Measurements from ENCODE around the gene IL10RB. TPM values are rescaled to one million over a fixed set of nuclear protein-coding genes. Genes with fewer than 3 reads are reported as not detected.
A peak's percentile ranks its signal among the peaks of the same experiment; 100 is the strongest.

Gene IL10RB
- total and polyA plus RNA-seq, 10 of the 15 experiments (the other 5 are each of a cell fraction or from before 2014, with no cell fraction given), result 15.0 to 55.1 (median 34.9) TPM

DNA sequence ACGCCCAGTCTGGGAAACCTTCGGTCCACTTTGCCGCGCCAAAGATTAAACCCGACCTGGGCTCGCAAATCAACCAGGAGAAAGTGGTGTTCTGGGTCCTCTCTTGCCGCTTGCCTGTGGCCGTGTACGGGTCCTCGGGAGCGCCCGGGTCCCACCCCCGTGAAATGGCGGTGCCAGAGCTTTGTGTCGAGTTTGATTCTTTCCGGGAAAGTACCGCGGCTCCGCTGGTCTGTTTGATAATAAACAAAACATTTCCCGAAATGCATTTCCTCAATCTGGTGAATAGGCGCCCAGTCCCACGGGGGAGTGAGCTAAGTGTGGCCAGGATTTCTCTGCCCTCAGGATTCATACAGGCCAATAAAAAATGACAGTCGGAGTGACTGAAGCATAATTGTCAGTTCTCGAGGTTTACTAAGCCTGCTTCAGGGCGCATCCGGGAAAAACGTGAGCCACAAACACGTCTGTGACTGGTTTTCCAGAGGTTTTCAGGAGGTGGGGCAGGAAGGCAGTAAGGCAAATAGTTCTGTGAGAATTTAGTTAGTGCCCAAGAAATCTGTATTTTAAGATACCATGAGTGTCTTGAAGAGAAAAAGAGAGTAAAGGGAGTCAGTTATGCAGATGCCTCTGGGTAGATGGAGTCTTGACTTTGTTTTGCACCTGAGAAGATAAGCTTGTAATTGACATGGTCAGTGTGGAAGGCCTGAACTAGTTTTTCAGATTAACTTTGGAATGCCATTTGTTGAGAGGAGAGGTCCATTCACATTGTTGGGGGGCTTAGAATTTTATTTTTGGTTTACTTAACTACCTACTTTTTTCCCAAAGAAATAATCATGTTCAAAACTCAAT lies 59.3 kb downstream of the IL10RB start:
- WGBS (ENCODE audit: insufficient coverage, insufficient replicate concordance, low lambda C conversion rate, missing lambda C conversion rate), result under 1% methylated on average over 28 of the region's 28 CpGs
- DNase-seq (ENCODE audit: low read depth, low spot score) (no peak), FAIRE-seq (no peak), ATAC-seq (peak; percentile 70)
- H3K27me3 ChIP-seq (replicated peaks in 1 of 2; ENCODE audit: control insufficient read depth in 2 of 2, insufficient read depth in 2 of 2, low read length in 1 of 2), result no peaks in the 10 kb centered on the region
- peak overlapping the region; percentile 85 for H3K4me3 ChIP-seq
- no peaks in the 10 kb centered on the region for H3K36me3 ChIP-seq (ENCODE audit: control insufficient read depth in 2 of 2, insufficient read depth in 2 of 2, low read length in 1 of 2)
- intact Hi-C loops (cut with micrococcal nuclease; ENCODE audit: unreplicated experiment), result loop anchor here (1.0 to 5.0 kb wide), 2 partner anchors 36 to 58 kb away; partner anchors contain the start of gene IL10RB
- peak overlapping the region; percentile 94 for H2AFZ ChIP-seq (ENCODE audit: control insufficient read depth, low read depth, low read length)
- peak overlapping the region; percentile 98 for H3K9ac ChIP-seq (ENCODE audit: control insufficient read depth, insufficient read depth, low read length)
- H4K20me1 ChIP-seq (ENCODE audit: control insufficient read depth, insufficient read depth), result no peaks in the 10 kb centered on the region
- peaks cover 8% of the 10 kb centered on the region for H3K4me1 ChIP-seq (ENCODE audit: control insufficient read depth, insufficient read depth, low read length)
- in situ Hi-C loops (cut with MboI), result no loop called here
- ChIA-PET SMC1A (ENCODE audit: uncharacterized antibody, unreplicated experiment) (interaction anchor here (0.6 to 2.4 kb wide), 25 partner anchors 12 to 263 kb away, joined by 3 to 19 read pairs (median 5); partner anchors contain the start of genes DONSON and IL10RB), POLR2A (interaction anchor here (0.5 to 2.0 kb wide), 22 partner anchors 14 to 771 kb away, joined by 3 to 16 read pairs (median 4); partner anchors contain the start of gene IL10RB), CTCF (interaction anchor here (0.8 to 2.2 kb wide), 16 partner anchors 13 to 128 kb away, joined by 3 to 20 read pairs (median 4); no protein-coding TSS in a partner anchor), RAD21 (ENCODE audit: unreplicated experiment) (interaction anchor here (0.6 to 2.4 kb wide), 31 partner anchors 9 to 554 kb away, joined by 3 to 39 read pairs (median 5); partner anchors contain the start of genes IL10RB and PAXBP1)
- peak overlapping the region; percentile 43 for H3K4me2 ChIP-seq (ENCODE audit: control insufficient read depth, insufficient read depth)
- peaks cover 56% of the 10 kb centered on the region for H3K79me2 ChIP-seq (ENCODE audit: control insufficient read depth, insufficient read depth, low read length)
- peak overlapping the region; percentile 97 for H3K27ac ChIP-seq (ENCODE audit: control insufficient read depth, insufficient read depth)
- BruUV-seq (replicated peaks), result TSS peak; percentile 70
- H3K9me3 ChIP-seq (replicated peaks; ENCODE audit: control insufficient read depth, insufficient read depth, low read length), result no peaks in the 10 kb centered on the region; the same call in 2 of the 3 replicates
- TF ChIP-seq, protein P1, sequence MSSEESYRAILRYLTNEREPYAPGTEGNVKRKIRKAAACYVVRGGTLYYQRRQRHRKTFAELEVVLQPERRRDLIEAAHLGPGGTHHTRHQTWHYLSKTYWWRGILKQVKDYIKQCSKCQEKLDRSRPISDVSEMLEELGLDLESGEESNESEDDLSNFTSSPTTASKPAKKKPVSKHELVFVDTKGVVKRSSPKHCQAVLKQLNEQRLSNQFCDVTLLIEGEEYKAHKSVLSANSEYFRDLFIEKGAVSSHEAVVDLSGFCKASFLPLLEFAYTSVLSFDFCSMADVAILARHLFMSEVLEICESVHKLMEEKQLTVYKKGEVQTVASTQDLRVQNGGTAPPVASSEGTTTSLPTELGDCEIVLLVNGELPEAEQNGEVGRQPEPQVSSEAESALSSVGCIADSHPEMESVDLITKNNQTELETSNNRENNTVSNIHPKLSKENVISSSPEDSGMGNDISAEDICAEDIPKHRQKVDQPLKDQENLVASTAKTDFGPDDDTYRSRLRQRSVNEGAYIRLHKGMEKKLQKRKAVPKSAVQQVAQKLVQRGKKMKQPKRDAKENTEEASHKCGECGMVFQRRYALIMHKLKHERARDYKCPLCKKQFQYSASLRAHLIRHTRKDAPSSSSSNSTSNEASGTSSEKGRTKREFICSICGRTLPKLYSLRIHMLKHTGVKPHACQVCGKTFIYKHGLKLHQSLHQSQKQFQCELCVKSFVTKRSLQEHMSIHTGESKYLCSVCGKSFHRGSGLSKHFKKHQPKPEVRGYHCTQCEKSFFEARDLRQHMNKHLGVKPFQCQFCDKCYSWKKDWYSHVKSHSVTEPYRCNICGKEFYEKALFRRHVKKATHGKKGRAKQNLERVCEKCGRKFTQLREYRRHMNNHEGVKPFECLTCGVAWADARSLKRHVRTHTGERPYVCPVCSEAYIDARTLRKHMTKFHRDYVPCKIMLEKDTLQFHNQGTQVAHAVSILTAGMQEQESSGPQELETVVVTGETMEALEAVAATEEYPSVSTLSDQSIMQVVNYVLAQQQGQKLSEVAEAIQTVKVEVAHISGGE (CRISPR knock-in tag; IDR thresholded peaks at IDR 0.05), result no peak
- TF ChIP-seq ETV6 (conservative IDR thresholded peaks at IDR 0.05 in 1 of 2, IDR thresholded peaks at IDR 0.05 in 1 of 2; ENCODE audit: borderline replicate concordance in 1 of 2, low read depth in 1 of 2) (no peak), MXI1 (IDR thresholded peaks at IDR 0.05; ENCODE audit: low read depth, low read length) (peak; percentile 45; the same call in 1 of the 2 replicates), EP300 (IDR thresholded peaks at IDR 0.05; ENCODE audit: borderline replicate concordance in 1 of 2, control insufficient read depth in 1 of 2, low read depth in 2 of 2, low read length in 2 of 2) (0 out of 4 replicates have a peak, but pooled peaks of 1 of the 2 experiments have one; percentile 15), BMI1 (IDR thresholded peaks at IDR 0.05; ENCODE audit: borderline replicate concordance) (no peak), CEBPB (IDR thresholded peaks at IDR 0.05; ENCODE audit: borderline replicate concordance in 1 of 2, low read depth in 2 of 2, low read length in 2 of 2) (no peak), SMARCA5 (IDR thresholded peaks at IDR 0.05) (peak; percentile 67; the same call in 1 of the 2 replicates), POU2F2 (IDR thresholded peaks at IDR 0.05; ENCODE audit: borderline replicate concordance, low read depth, low read length) (peak; percentile 8; the same call in 1 of the 3 replicates), MEF2B (IDR thresholded peaks at IDR 0.05; ENCODE audit: partially characterized antibody, poor library complexity, severe bottlenecking) (peak; percentile 31), TBL1XR1 (IDR thresholded peaks at IDR 0.05; ENCODE audit: low read depth, low read length) (0 out of 2 replicates have a peak, but pooled peaks have one; percentile 7), NFYB (IDR thresholded peaks at IDR 0.05; ENCODE audit: insufficient read depth, low read depth, low read length) (no peak)
- TF ChIP-seq, protein P2, sequence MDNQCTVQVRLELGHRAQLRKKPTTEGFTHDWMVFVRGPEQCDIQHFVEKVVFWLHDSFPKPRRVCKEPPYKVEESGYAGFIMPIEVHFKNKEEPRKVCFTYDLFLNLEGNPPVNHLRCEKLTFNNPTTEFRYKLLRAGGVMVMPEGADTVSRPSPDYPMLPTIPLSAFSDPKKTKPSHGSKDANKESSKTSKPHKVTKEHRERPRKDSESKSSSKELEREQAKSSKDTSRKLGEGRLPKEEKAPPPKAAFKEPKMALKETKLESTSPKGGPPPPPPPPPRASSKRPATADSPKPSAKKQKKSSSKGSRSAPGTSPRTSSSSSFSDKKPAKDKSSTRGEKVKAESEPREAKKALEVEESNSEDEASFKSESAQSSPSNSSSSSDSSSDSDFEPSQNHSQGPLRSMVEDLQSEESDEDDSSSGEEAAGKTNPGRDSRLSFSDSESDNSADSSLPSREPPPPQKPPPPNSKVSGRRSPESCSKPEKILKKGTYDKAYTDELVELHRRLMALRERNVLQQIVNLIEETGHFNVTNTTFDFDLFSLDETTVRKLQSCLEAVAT (IDR thresholded peaks at IDR 0.05), result 0 out of 2 replicates have a peak, but pooled peaks have one; percentile 47
